K562 (cell line): Measurements from ENCODE around the gene C10orf105. TPM values are rescaled to one million over a fixed set of nuclear protein-coding genes. Genes with fewer than 3 reads are reported as not detected.
A peak's percentile ranks its signal among the peaks of the same experiment; 100 is the strongest.

Source experiments
- AFF1 ChIP-seq, 2 experiments: fragments of 450-650 bp; IDR thresholded peaks; 2 replicates each; pipeline ENCODE4 v1.6.1; 2018; ENCODE audit warnings: mild to moderate bottlenecking in 2 of 2, low read depth in 1 of 2; ENCODE audit not compliant: partially characterized antibody in 2 of 2
- ARID1B ChIP-seq: fragments of 450-650 bp; IDR thresholded peaks from 2 replicates; pipeline ENCODE4 v1.6.1; 2016; ENCODE audit warnings: antibody characterized with exemption, mild to moderate bottlenecking, inconsistent platforms
- ATF7 ChIP-seq: fragments of 450-650 bp; IDR thresholded peaks from 2 replicates; pipeline ENCODE4 v1.7.1; 2014; ENCODE audit warnings: mild to moderate bottlenecking, moderate library complexity
- FOXA3 ChIP-seq, 2 experiments: fragments of 450-650 bp in 1 of 2; sonication (generic) in 1 of 2; formaldehyde crosslinking; IDR thresholded peaks in 1 of 2; conservative IDR thresholded peaks in 1 of 2; 2 replicates each; pipeline versions ENCODE4 v1.4.0 to v1.8.0; 2020 to 2022; ENCODE audit warnings: mild to moderate bottlenecking in 2 of 2, missing genetic modification reagents in 1 of 2
- FOXP1 ChIP-seq: sonication (generic); formaldehyde crosslinking; IDR thresholded peaks from 2 replicates; pipeline ENCODE4 v1.8.0; 2022; ENCODE audit warnings: mild to moderate bottlenecking, missing genetic modification reagents
- HDAC2 ChIP-seq: fragments of 450-650 bp; IDR thresholded peaks from 2 replicates; pipeline ENCODE4 v1.6.1; 2016; ENCODE audit warnings: mild to moderate bottlenecking
- LEF1 ChIP-seq: fragments of 450-650 bp; IDR thresholded peaks from 2 replicates; pipeline ENCODE4 v1.6.1; 2016; ENCODE audit warnings: mild to moderate bottlenecking
- MTA3 ChIP-seq: fragments of 450-650 bp; formaldehyde crosslinking; IDR thresholded peaks from 2 replicates; pipeline ENCODE4 v1.6.1; 2017; ENCODE audit warnings: mild to moderate bottlenecking, borderline replicate concordance
- NBN ChIP-seq: fragments of 450-650 bp; IDR thresholded peaks from 2 replicates; pipeline ENCODE4 v1.6.1; 2016; ENCODE audit warnings: low read depth, mild to moderate bottlenecking
- NCOA1 ChIP-seq: fragments of 450-650 bp; IDR thresholded peaks from 2 replicates; pipeline ENCODE4 v1.6.1; 2016; ENCODE audit warnings: low read depth
- NFIC ChIP-seq: fragments of 450-650 bp; IDR thresholded peaks from 2 replicates; pipeline ENCODE4 v1.6.1; 2017; ENCODE audit warnings: mild to moderate bottlenecking, inconsistent platforms
- NR4A1 ChIP-seq, 2 experiments: fragments of 250-450 bp in 1 of 2; fragments of 450-650 bp in 1 of 2; sonication (Bioruptor Pico) in 1 of 2; IDR thresholded peaks; 2 replicates each; pipeline versions ENCODE4 v1.4.0 to v1.6.1; 2016 to 2020; ENCODE audit warnings: mild to moderate bottlenecking in 2 of 2, missing compliant biosample characterization in 1 of 2, missing genetic modification characterization in 1 of 2, moderate library complexity in 1 of 2
- RNF2 ChIP-seq: sonication (generic); IDR thresholded peaks from 2 replicates; pipeline ENCODE4 v1.6.1; 2016
- SMARCA4 ChIP-seq: fragments of 450-650 bp; IDR thresholded peaks from 2 replicates; pipeline ENCODE4 v1.6.1; 2016
- SMARCC2 ChIP-seq: fragments of 450-650 bp; IDR thresholded peaks from 2 replicates; pipeline ENCODE4 v1.6.1; 2017; ENCODE audit warnings: antibody characterized with exemption, moderate library complexity, mild to moderate bottlenecking, low read depth
- SPI1 ChIP-seq: IDR thresholded peaks from 2 replicates; pipeline ENCODE4 v1.6.1; 2011; ENCODE audit warnings: low read depth, low read length, control low read depth, borderline replicate concordance
- THRB ChIP-seq: fragments of 450-650 bp; formaldehyde crosslinking; conservative IDR thresholded peaks from 2 replicates; pipeline ENCODE4 v1.4.0; 2022; ENCODE audit warnings: mild to moderate bottlenecking, missing genetic modification characterization
- WHSC1 ChIP-seq: IDR thresholded peaks from one replicate; pipeline ENCODE4 v1.6.1; 2012; ENCODE audit warnings: low read length, control low read depth, inconsistent platforms
- ZBTB26 ChIP-seq: fragments of 450-650 bp; formaldehyde crosslinking; IDR thresholded peaks from 2 replicates; pipeline ENCODE4 v1.4.0; 2022; ENCODE audit warnings: missing genetic modification characterization
- ZNF354B ChIP-seq: fragments of 250-450 bp; sonication (Bioruptor Pico); IDR thresholded peaks from 2 replicates; pipeline ENCODE4 v1.4.0; 2020
- ZNF766 ChIP-seq: fragments of 200-800 bp; sonication (Bioruptor generic); conservative IDR thresholded peaks from 2 replicates; pipeline ENCODE4 v1.6.1; 2016; ENCODE audit warnings: missing genetic modification characterization, missing compliant biosample characterization
- polyA plus RNA-seq, 8 experiments: library from polyadenylated mRNA; depleted of rRNA in 4 of 8; stranded (reverse) in 5 of 8; unstranded in 3 of 8; fragments of >200 nt; fragmentation: Nextera tagmentation in 2 of 8; fragmentation: Illumina TruSeq in 1 of 8; extraction: Ambion mirVana in 2 of 8; extraction: Trizol in 1 of 8; gene quantifications; 2 replicates each; pipeline versions ENCODE4 v1.2.1 to v1.2.3, GENCODE V29; 2011 to 2014; ENCODE audit warnings: inconsistent platforms in 1 of 8, missing spikeins in 1 of 8
- total RNA-seq, 7 experiments: library from RNA; depleted of rRNA in 6 of 7; stranded (reverse); fragments of >200 nt in 6 of 7; fragmentation: Illumina TruSeq in 2 of 7; extraction: Trizol in 2 of 7; gene quantifications; 2 replicates each; pipeline versions ENCODE4 v1.2.1 to v1.2.3, GENCODE V29; 2011 to 2021; ENCODE audit warnings: low replicate concordance in 1 of 7

The C10orf105 gene
- total and polyA plus RNA-seq, 9 of the 15 experiments (the other 6 are each of a cell fraction or from before 2014, with no cell fraction given): 0.03 to 0.25 (median 0.04) TPM; not detected in 3

- peak; percentile 61 to 85 for TF ChIP-seq AFF1 (IDR thresholded peaks at IDR 0.05; ENCODE audit: low read depth in 1 of 2, partially characterized antibody in 2 of 2)
- TF ChIP-seq MTA3: peak; percentile 84; the same call in 1 of the 2 replicates
- peak; percentile 100; the same call in 1 of the 2 replicates for TF ChIP-seq RNF2
- peak; percentile 91; the same call in 1 of the 2 replicates for TF ChIP-seq THRB (CRISPR knock-in tag)
- peak; percentile 79 to 84; a peak in 2 of 4 replicates for TF ChIP-seq FOXA3 (CRISPR knock-in tag; conservative IDR thresholded peaks at IDR 0.05 in 1 of 2, IDR thresholded peaks at IDR 0.05 in 1 of 2)
- peak; percentile 83; the same call in 1 of the 2 replicates for TF ChIP-seq ZNF766 (CRISPR knock-in tag)
- TF ChIP-seq WHSC1: no peak
- TF ChIP-seq NBN: 0 out of 2 replicates have a peak, but pooled peaks have one; percentile 78
- peak; percentile 85 for TF ChIP-seq ARID1B
- peak; percentile 64; the same call in 1 of the 2 replicates for TF ChIP-seq SPI1
- peak; percentile 76; the same call in 1 of the 2 replicates for TF ChIP-seq SMARCC2
- peak; percentile 89; the same call in 1 of the 2 replicates for TF ChIP-seq FOXP1 (CRISPR knock-in tag)
- peak; percentile 84; the same call in 1 of the 2 replicates for TF ChIP-seq NCOA1
- peak; percentile 59 for TF ChIP-seq NFIC
- peak; percentile 91 for TF ChIP-seq ZBTB26 (CRISPR knock-in tag)
- TF ChIP-seq HDAC2: peak; percentile 82
- peak; percentile 98 for TF ChIP-seq LEF1
- TF ChIP-seq ATF7: peak; percentile 82
- no peak for TF ChIP-seq NR4A1 (CRISPR knock-in tag; IDR thresholded peaks at IDR 0.05)
- peak; percentile 19 for TF ChIP-seq NR4A1 (tag; IDR thresholded peaks at IDR 0.05)
- no peak for TF ChIP-seq ZNF354B (CRISPR knock-in tag)
- TF ChIP-seq SMARCA4: peak; percentile 80
These were observed 33.7 kb upstream of the C10orf105 start (continued) for GRCh38 chr10:71753091-71753959.
